AG09319 (cell line): ENCODE data around the gene ZNF488.

Experiments
- DNase-seq: peaks from one replicate; pipeline ENCODE4 v3.0.0-alpha.2; 2010; ENCODE audit warnings: low read depth; ENCODE audit errors: extremely low read depth
- CTCF ChIP-seq: IDR thresholded peaks from 2 replicates; pipeline ENCODE4 v1.5.1; 2011; ENCODE audit warnings: low read depth, mild to moderate bottlenecking, inconsistent platforms, low read length, moderate library complexity

The ZNF488 gene

GRCh38 chr10:47331491-47331890 lies 52.6 kb downstream of the ZNF488 start:
- DNase-seq = no peak
- no peak for TF ChIP-seq CTCF

GRCh38 chr10:47330804-47331203 lies 53.3 kb downstream of the ZNF488 start:
- TF ChIP-seq CTCF = no peak
- no peak for DNase-seq

GRCh38 chr10:47330366-47330765 lies 53.7 kb downstream of the ZNF488 start:
- no peak for DNase-seq
- no peak for TF ChIP-seq CTCF

DNA sequence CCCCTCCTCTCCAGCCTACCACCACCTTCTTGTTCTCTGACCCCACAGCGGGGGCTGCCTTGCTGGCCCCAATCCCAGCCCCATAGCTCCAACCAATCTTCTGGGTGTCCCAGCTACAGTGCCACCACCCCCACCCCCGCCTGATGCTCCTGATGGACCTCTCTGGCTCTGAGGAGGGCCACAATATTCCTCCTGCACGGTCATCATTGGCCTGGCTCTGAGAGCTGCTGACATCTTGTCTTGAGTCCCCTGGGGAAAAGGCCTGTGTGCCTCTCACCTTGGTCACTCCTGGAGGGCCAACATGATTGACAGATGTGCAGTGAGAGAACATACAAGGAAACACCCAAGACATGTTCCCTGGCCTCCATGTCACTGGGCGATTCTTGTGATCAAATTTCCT lies 54.2 kb downstream of the ZNF488 start:
- DNase-seq = no peak
- TF ChIP-seq CTCF = no peak

GRCh38 chr10:47326927-47327330 lies 57.2 kb downstream of the ZNF488 start:
- TF ChIP-seq CTCF = no peak
- DNase-seq = no peak

DNA sequence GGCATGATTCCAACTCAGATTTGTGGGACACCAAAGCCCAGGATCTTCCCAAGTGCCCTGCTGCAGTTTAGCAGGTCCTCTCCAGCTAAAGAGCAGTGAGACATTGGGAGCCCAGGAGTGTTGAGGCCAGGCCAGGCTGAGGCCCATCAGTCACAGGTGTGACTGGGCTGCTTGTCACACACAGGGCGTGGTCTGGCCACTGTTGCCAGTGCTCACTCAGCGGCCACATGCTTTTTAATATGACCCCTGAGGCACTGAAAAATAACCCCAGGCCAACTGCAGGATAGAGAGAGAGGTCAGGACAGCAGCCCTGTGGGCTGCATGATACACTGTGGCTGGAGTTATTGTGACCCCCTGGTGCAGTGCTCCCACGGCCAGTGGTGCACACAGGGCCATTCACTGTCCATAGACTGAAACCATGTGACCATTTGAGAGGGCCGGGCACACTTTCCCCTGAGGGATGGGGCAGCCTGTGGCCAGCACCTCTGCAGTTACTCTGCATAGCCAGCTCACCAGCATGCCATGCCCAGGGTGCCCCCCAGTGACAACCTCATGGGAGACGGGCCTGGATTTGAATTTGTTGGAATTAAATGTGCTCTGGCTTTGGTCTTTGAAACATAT lies 57.7 kb downstream of the ZNF488 start:
- no peak for TF ChIP-seq CTCF
- no peak for DNase-seq

- TF ChIP-seq CTCF = no peak
- DNase-seq = no peak
Measured at GRCh38 chr10:47325303-47326291, 58.5 kb downstream of the ZNF488 start.
